HCT116 (cell line): Measurements from ENCODE around the gene PRDM2. TPM values are rescaled to one million over a fixed set of nuclear protein-coding genes. Genes with fewer than 3 reads are reported as not detected.

Experiments
- ATAC-seq: fragments of 200-7000 bp; cut with Tn5 transposase; 2 replicates; pipeline ENCODE4 v1.9.1; 2020; ENCODE audit warnings: mild to moderate bottlenecking, moderate library complexity
- BruUV-seq: library from RNA; stranded (reverse); fragments of 400-500 nt; replicated peaks from 2 replicates; lab custom pipeline; 2021; lab: Mats Ljungman, UMichigan
- CTCF ChIA-PET: fragments of 300-600 bp; sonication (Branson Sonifier 250); formaldehyde crosslinking; loops from one replicate; lab custom pipeline; 2021; ENCODE audit warnings: antibody characterized with exemption; lab: Charles Lee
- POLR2A ChIA-PET: fragments of 300-600, 350-600 bp; sonication (Branson Sonifier 250); formaldehyde crosslinking; loops from one replicate; lab custom pipeline; 2021; ENCODE audit warnings: antibody characterized with exemption; lab: Charles Lee
- RAD21 ChIA-PET, 2 experiments: fragments of 300-600 bp; sonication (Branson Sonifier 250); formaldehyde crosslinking; loops; one replicate each; lab custom pipeline; 2023; ENCODE audit warnings: low total read pairs in 2 of 2; ENCODE audit not compliant: uncharacterized antibody in 2 of 2, unreplicated experiment in 2 of 2, low non-redundant PET in 1 of 2; lab: Charles Lee
- DNase-seq: peaks from one replicate; pipeline ENCODE4 v3.0.0-alpha.2; 2010; ENCODE audit warnings: low read depth, low spot score
- H2AFZ ChIP-seq: fragments of 200-600 bp; shearing (Covaris generic), sonication (generic); 2 replicates; pipeline ENCODE4 v1.6.1; 2017; ENCODE audit warnings: low read depth, mixed run types, mixed read lengths, antibody characterized with exemption, low read length; ENCODE audit not compliant: poor library complexity, severe bottlenecking
- H3K27ac ChIP-seq: 2 replicates; pipeline ENCODE4 v1.5.1; 2012; ENCODE audit warnings: low read depth, low read length
- H3K27me3 ChIP-seq: fragments of 200-600 bp; sonication (generic); 2 replicates; pipeline ENCODE4 v1.6.1; 2016; ENCODE audit warnings: mixed run types, low read length, mixed read lengths; ENCODE audit not compliant: insufficient read depth
- H3K36me3 ChIP-seq, 2 experiments: fragments of 200-500 bp in 1 of 2; fragments of 200-600 bp in 1 of 2; sonication (Bioruptor generic) in 1 of 2; sonication (generic) in 1 of 2; 2 replicates each; pipeline versions ENCODE4 v1.5.1 to v1.6.1; 2014 to 2016; ENCODE audit warnings: low read length in 2 of 2, inconsistent platforms in 1 of 2, mixed read lengths in 1 of 2, mixed run types in 1 of 2; ENCODE audit not compliant: insufficient read depth in 2 of 2, control insufficient read depth in 1 of 2
- H3K4me1 ChIP-seq, 2 experiments: fragments of 200-600 bp in 1 of 2; sonication (generic) in 1 of 2; 2 replicates each; pipeline versions ENCODE4 v1.5.1 to v1.6.1; 2012 to 2017; ENCODE audit warnings: low read length in 2 of 2, inconsistent platforms in 1 of 2, mild to moderate bottlenecking in 1 of 2, mixed read lengths in 1 of 2, mixed run types in 1 of 2, moderate library complexity in 1 of 2; ENCODE audit not compliant: insufficient read depth in 2 of 2, control insufficient read depth in 1 of 2
- H3K4me2 ChIP-seq: fragments of 200-600 bp; sonication (generic); 2 replicates; pipeline ENCODE4 v1.6.1; 2017; ENCODE audit warnings: mixed run types, low read length, mixed read lengths
- H3K4me3 ChIP-seq, 2 experiments: fragments of 200-600 bp in 1 of 2; sonication (generic) in 1 of 2; replicated peaks in 1 of 2; 2 replicates each; pipeline ENCODE4 v1.5.1; 2011 to 2016; ENCODE audit warnings: low read length in 2 of 2, control low read depth in 1 of 2, low read depth in 1 of 2, mild to moderate bottlenecking in 1 of 2, mixed read lengths in 1 of 2, mixed run types in 1 of 2
- H3K79me2 ChIP-seq: fragments of 200-600 bp; sonication (generic); 2 replicates; pipeline ENCODE4 v1.6.1; 2017; ENCODE audit warnings: mild to moderate bottlenecking, mixed run types, low read length, moderate library complexity, mixed read lengths; ENCODE audit not compliant: insufficient read depth
- H3K9ac ChIP-seq: fragments of 200-600 bp; sonication (generic); 2 replicates; pipeline ENCODE4 v1.6.1; 2016; ENCODE audit warnings: low read length, mixed read lengths
- H3K9me2 ChIP-seq: fragments of 200-600 bp; sonication (generic), shearing (Covaris generic); 2 replicates; pipeline ENCODE4 v1.6.1; 2017; ENCODE audit warnings: mixed run types, mild to moderate bottlenecking, moderate library complexity; ENCODE audit not compliant: insufficient read depth
- H3K9me3 ChIP-seq, 2 experiments: fragments of 200-500 bp in 1 of 2; fragments of 200-600 bp in 1 of 2; sonication (Bioruptor generic) in 1 of 2; sonication (generic) in 1 of 2; 2 replicates each; pipeline ENCODE4 v1.6.1; 2014 to 2017; ENCODE audit warnings: low read length in 2 of 2, mixed read lengths in 2 of 2, inconsistent platforms in 1 of 2, low read depth in 1 of 2, mild to moderate bottlenecking in 1 of 2, mixed run types in 1 of 2, moderate library complexity in 1 of 2; ENCODE audit not compliant: control insufficient read depth in 1 of 2, insufficient read depth in 1 of 2
- H4K20me1 ChIP-seq: fragments of 200-600 bp; sonication (generic), shearing (Covaris generic); 2 replicates; pipeline ENCODE4 v1.6.1; 2017; ENCODE audit warnings: mixed run types, mild to moderate bottlenecking, moderate library complexity; ENCODE audit not compliant: insufficient read depth
- CBX3 ChIP-seq: IDR thresholded peaks from 2 replicates; pipeline ENCODE4 v1.6.1; 2012; ENCODE audit warnings: low read depth
- CEBPB ChIP-seq: IDR thresholded peaks from 2 replicates; pipeline ENCODE4 v1.6.1; 2012; ENCODE audit warnings: low read depth
- CTCF ChIP-seq, 3 experiments: fragments of 200-600 bp in 1 of 3; sonication (generic) in 1 of 3; IDR thresholded peaks in 2 of 3; conservative IDR thresholded peaks in 1 of 3; 2 replicates each; pipeline ENCODE4 v1.5.1; 2012 to 2017; ENCODE audit warnings: low read depth in 2 of 3, low read length in 2 of 3, antibody characterized with exemption in 1 of 3, borderline replicate concordance in 1 of 3, control low read depth in 1 of 3, mild to moderate bottlenecking in 1 of 3, mixed read lengths in 1 of 3, mixed run types in 1 of 3, moderate library complexity in 1 of 3; ENCODE audit not compliant: insufficient read depth in 1 of 3
- EGR1 ChIP-seq: IDR thresholded peaks from 2 replicates; pipeline ENCODE4 v1.6.1; 2012; ENCODE audit warnings: low read depth
- EZH2 ChIP-seq: fragments of 200-600 bp; sonication (generic); IDR thresholded peaks from 2 replicates; pipeline ENCODE4 v1.6.1; 2017; ENCODE audit warnings: antibody characterized with exemption, mixed run types
- EZH2phosphoT487 ChIP-seq: fragments of 200-600 bp; IDR thresholded peaks from 2 replicates; pipeline ENCODE4 v1.6.1; 2018; ENCODE audit warnings: antibody characterized with exemption, borderline replicate concordance
- FOSL1 ChIP-seq: IDR thresholded peaks from 2 replicates; pipeline ENCODE4 v1.6.1; 2012; ENCODE audit warnings: low read depth
- JUND ChIP-seq: IDR thresholded peaks from 2 replicates; pipeline ENCODE4 v1.6.1; 2012
- MAX ChIP-seq: IDR thresholded peaks from 2 replicates; pipeline ENCODE4 v1.6.1; 2012
- POLR2A ChIP-seq: IDR thresholded peaks from 2 replicates; pipeline ENCODE4 v1.7.0; 2011; ENCODE audit warnings: borderline replicate concordance; ENCODE audit not compliant: insufficient read depth, insufficient read length; ENCODE audit errors: extremely low read depth
- POLR2AphosphoS5 ChIP-seq: IDR thresholded peaks from 2 replicates; pipeline ENCODE4 v1.6.1; 2011; ENCODE audit warnings: mild to moderate bottlenecking, low read depth, low read length, moderate library complexity
- RAD21 ChIP-seq: IDR thresholded peaks from 2 replicates; pipeline ENCODE4 v1.6.1; 2012; ENCODE audit warnings: low read depth, mild to moderate bottlenecking
- REST ChIP-seq: IDR thresholded peaks from 2 replicates; pipeline ENCODE4 v1.6.1; 2012; ENCODE audit warnings: low read depth
- SIN3A ChIP-seq: IDR thresholded peaks from 2 replicates; pipeline ENCODE4 v1.6.1; 2012; ENCODE audit warnings: low read depth
- SP1 ChIP-seq: IDR thresholded peaks from 2 replicates; pipeline ENCODE4 v1.6.1; 2012; ENCODE audit warnings: low read depth
- SRF ChIP-seq: IDR thresholded peaks from 2 replicates; pipeline ENCODE4 v1.6.1; 2012; ENCODE audit warnings: low read depth
- TCF7L2 ChIP-seq: IDR thresholded peaks from 2 replicates; pipeline ENCODE4 v1.7.0; 2011; ENCODE audit warnings: borderline replicate concordance, inconsistent platforms; ENCODE audit not compliant: insufficient read depth, insufficient read length; ENCODE audit errors: extremely low read depth
- YY1 ChIP-seq: IDR thresholded peaks from 2 replicates; pipeline ENCODE4 v1.6.1; 2011; ENCODE audit warnings: low read length, low read depth, moderate library complexity, mild to moderate bottlenecking; ENCODE audit not compliant: insufficient replicate concordance; ENCODE audit errors: extremely low read depth
- ZBTB33 ChIP-seq: IDR thresholded peaks from 2 replicates; pipeline ENCODE4 v1.6.1; 2011; ENCODE audit warnings: mild to moderate bottlenecking, low read length, moderate library complexity; ENCODE audit not compliant: insufficient replicate concordance; ENCODE audit errors: extremely low read depth
- ZFX ChIP-seq: fragments of 450-650 bp; IDR thresholded peaks from 2 replicates; pipeline ENCODE4 v1.6.1; 2017
- intact Hi-C: fragments of 100-400 bp; cut with micrococcal nuclease; formaldehyde crosslinking; loops from 2 replicates; pipeline ENCODE4 v1.10.0; 2022
- total RNA-seq: library from RNA; stranded (reverse); gene quantifications from one replicate; pipeline ENCODE4 v1.2.1, GENCODE V29; 2021; ENCODE audit not compliant: unreplicated experiment

The PRDM2 gene
- total RNA-seq, 1 experiment from 2014 or later: 17.3 TPM

- TF ChIP-seq ZFX (no peak), POLR2A (no peak), RAD21 (no peak), ZBTB33 (no peak), REST (no peak), SP1 (no peak), EGR1 (no peak), EZH2 (no peak), YY1 (no peak), POLR2AphosphoS5 (no peak), CTCF (IDR thresholded peaks at IDR 0.05 in 2 of 3, conservative IDR thresholded peaks at IDR 0.05 in 1 of 3; ENCODE audit: borderline replicate concordance in 1 of 3, insufficient read depth in 1 of 3, low read depth in 2 of 3, low read length in 2 of 3) (no peak), JUND (no peak), EZH2phosphoT487 (no peak), TCF7L2 (no peak), SRF (no peak), SIN3A (no peak), CBX3 (no peak), MAX (no peak), FOSL1 (no peak), CEBPB (no peak)
- no peaks in the 10 kb centered on the region for H3K9me3 ChIP-seq
- no TSS peak for BruUV-seq
- RAD21 ChIA-PET: no interaction called here
- no peaks in the 10 kb centered on the region for H4K20me1 ChIP-seq
- H3K36me3 ChIP-seq: no peaks in the 10 kb centered on the region
- POLR2A ChIA-PET: no interaction called here
- no peak overlapping the region for H2AFZ ChIP-seq
- no peaks in the 10 kb centered on the region for H3K9me2 ChIP-seq
- H3K4me1 ChIP-seq: no peaks in the 10 kb centered on the region
- H3K27ac ChIP-seq: no peak overlapping the region
- intact Hi-C loops: no loop called here
- ATAC-seq (no peak), DNase-seq (no peak)
- H3K4me3 ChIP-seq: no peak overlapping the region
- H3K9ac ChIP-seq: no peak overlapping the region
- H3K79me2 ChIP-seq: no peaks in the 10 kb centered on the region
- no peaks in the 10 kb centered on the region for H3K27me3 ChIP-seq
- H3K4me2 ChIP-seq: no peak overlapping the region
- CTCF ChIA-PET: no interaction called here
Measured at GRCh38 chr1:13801232-13801631, 101.2 kb downstream of the PRDM2 start.
